Mammary epithelial cell (primary cell): ENCODE data around the gene POLR2L.

ENCODE experiments used
- EZH2 ChIP-seq: IDR thresholded peaks from 2 replicates; pipeline ENCODE4 v1.6.1; 2012; ENCODE audit warnings: low read length, inconsistent platforms, borderline replicate concordance
- TF ChIP-seq, protein P1 (sequence below), 2 donors: IDR thresholded peaks in 1 of 2; conservative IDR thresholded peaks in 1 of 2; 2 replicates each; pipeline ENCODE4 v1.5.1; 2011 to 2012; ENCODE audit warnings: inconsistent platforms in 2 of 2, low read length in 2 of 2, mild to moderate bottlenecking in 2 of 2, control low read depth in 1 of 2, low read depth in 1 of 2; ENCODE audit not compliant: insufficient read depth in 1 of 2; ENCODE audit errors: extremely low read depth in 1 of 2

- TF ChIP-seq, protein P1, sequence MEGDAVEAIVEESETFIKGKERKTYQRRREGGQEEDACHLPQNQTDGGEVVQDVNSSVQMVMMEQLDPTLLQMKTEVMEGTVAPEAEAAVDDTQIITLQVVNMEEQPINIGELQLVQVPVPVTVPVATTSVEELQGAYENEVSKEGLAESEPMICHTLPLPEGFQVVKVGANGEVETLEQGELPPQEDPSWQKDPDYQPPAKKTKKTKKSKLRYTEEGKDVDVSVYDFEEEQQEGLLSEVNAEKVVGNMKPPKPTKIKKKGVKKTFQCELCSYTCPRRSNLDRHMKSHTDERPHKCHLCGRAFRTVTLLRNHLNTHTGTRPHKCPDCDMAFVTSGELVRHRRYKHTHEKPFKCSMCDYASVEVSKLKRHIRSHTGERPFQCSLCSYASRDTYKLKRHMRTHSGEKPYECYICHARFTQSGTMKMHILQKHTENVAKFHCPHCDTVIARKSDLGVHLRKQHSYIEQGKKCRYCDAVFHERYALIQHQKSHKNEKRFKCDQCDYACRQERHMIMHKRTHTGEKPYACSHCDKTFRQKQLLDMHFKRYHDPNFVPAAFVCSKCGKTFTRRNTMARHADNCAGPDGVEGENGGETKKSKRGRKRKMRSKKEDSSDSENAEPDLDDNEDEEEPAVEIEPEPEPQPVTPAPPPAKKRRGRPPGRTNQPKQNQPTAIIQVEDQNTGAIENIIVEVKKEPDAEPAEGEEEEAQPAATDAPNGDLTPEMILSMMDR (conservative IDR thresholded peaks at IDR 0.05 in 1 of 2, IDR thresholded peaks at IDR 0.05 in 1 of 2; ENCODE audit: extremely low read depth in 1 of 2, insufficient read depth in 1 of 2, low read depth in 1 of 2, low read length in 2 of 2), result no peak
- no peak for TF ChIP-seq EZH2
Observed at GRCh38 chr11:795634-796564, 46.4 kb downstream of the POLR2L start.
